GM21447 (cell line): ENCODE results near the gene PCDH12.

ENCODE experiments used
- ATAC-seq: cut with Tn5 transposase; IDR thresholded peaks from one replicate; pipeline ENCODE4 v1.9.1; 2021; ENCODE audit not compliant: unreplicated experiment

PCDH12 gene

GRCh38 chr5:141910271-141910673 lies 47.7 kb downstream of the PCDH12 start:
- no peak for ATAC-seq

- no peak for ATAC-seq
These were observed 48.8 kb downstream of the PCDH12 start for GRCh38 chr5:141909212-141909611.

- ATAC-seq = no peak
These were observed 49.2 kb downstream of the PCDH12 start for GRCh38 chr5:141908796-141909195.

- ATAC-seq = no peak
These were observed 51.0 kb downstream of the PCDH12 start for GRCh38 chr5:141906972-141907371.

- no peak for ATAC-seq
These were observed 51.5 kb downstream of the PCDH12 start for GRCh38 chr5:141906517-141906916.

GRCh38 chr5:141904551-141904950 lies 53.5 kb downstream of the PCDH12 start:
- ATAC-seq = no peak

GRCh38 chr5:141903261-141903660 lies 54.7 kb downstream of the PCDH12 start:
- ATAC-seq = no peak

DNA sequence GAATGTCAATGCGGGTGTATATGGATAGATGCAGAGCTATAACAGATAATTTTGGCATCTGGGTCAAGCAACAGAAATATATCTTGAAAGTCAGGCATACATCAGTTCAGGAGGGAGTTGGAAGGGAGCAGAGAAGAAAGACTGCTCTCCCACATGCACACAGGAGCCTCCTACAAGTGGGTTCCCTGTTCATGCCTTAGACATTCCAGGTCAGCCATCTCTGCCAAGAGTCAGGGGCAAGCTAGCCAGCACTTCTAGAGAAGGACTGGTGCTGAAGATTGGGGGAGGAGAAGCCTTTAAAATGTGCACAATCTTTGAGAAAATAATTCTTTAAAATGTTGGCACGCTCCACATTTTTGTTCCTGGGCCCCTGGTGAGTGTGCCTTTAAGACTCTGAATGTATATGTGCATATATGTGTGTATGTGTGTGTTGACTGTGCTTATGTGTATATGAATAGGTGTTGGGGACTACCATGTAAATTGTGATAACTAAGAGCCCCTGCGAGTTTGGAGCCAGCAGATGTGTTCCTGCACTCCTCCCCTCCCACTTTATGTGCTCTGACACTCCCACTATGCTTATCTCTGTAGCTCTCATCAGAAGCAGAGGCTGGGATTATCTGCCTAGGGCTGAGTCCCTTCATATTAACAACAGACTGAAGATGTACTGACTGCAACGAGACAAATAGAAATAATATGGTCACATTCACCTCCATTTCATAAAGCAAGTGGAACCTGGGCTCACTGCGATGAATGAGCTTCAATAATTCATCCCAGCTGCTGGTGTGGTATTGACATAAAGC lies 55.8 kb downstream of the PCDH12 start:
- no peak for ATAC-seq

GRCh38 chr5:141898448-141899049 lies 59.5 kb downstream of the PCDH12 start:
- ATAC-seq = no peak

- no peak for ATAC-seq
These were observed 60.6 kb downstream of the PCDH12 start for GRCh38 chr5:141897425-141897824.
